HL-60 (cell line): ENCODE measurements around the gene HNRNPCL4.
"Not testable (repeated sequence)": the region's sequence is repeated elsewhere in the genome, so short reads cannot be mapped to it uniquely, and the experiment has no call there.

ENCODE experiments used
- CTCF ChIP-seq: IDR thresholded peaks from one replicate; pipeline ENCODE4 v1.5.1; 2011; ENCODE audit warnings: low read length, control low read depth, inconsistent platforms; ENCODE audit not compliant: insufficient read depth
- REST ChIP-seq: IDR thresholded peaks from 2 replicates; pipeline ENCODE4 v1.6.1; 2012; ENCODE audit warnings: low read depth; ENCODE audit not compliant: insufficient replicate concordance

GRCh38 chr1:13201309-13201708, 35.9 kb upstream of the HNRNPCL4 start, which contains the start of gene PRAMEF13:
- TF ChIP-seq CTCF, REST: not testable (repeated sequence)
